ENCODE data around the gene SORCS1.

The SORCS1 gene

GRCh38 chr10:106595281-106595680, 569.2 kb downstream of the SORCS1 start:
- DNase-seq (ENCODE audit: low read depth, low spot score), result no peak

GRCh38 chr10:106593876-106594275, 570.6 kb downstream of the SORCS1 start:
- DNase-seq (ENCODE audit: low read depth, low spot score), result no peak

DNA sequence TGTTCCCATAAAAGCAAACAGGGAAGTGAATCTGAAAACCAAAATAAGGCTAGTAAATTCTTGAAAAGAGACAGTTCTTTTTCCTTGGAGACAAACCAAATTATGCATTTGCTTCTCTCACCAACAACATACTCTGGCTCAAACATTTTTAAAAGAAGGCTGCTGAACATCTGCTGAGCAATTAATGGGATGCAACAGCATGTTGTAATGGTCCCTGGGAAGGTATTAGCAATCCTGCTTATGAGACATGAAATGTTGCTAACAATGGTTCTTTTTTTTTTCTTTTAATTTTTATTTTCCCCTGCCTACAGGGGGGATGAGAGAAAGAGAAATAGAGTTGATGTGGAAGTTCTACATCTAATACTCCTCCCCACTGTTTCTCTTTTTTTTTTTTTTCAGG, 572.1 kb downstream of the SORCS1 start:
- DNase-seq (ENCODE audit: low read depth, low spot score), result no peak

DNA sequence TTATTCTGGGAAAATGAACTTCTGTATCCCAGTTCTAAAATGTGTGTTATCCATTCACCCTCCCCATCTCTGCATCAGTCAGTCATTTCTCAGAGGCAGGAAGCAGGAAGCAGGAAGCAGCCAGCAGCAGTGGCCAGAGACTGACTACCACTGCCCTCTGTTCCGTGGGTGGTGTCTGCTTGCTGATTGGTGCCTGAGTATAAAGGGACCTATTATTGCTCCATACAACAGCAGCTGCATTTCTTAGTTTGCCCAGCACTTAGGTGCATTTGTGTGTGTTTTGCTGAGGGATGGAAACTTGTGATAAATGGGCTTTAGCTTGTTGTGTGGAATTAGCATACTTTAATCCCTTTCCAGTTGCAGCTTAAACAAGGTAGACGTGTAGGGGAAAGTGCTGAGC, 582.2 kb downstream of the SORCS1 start:
- peak; percentile 14 for DNase-seq (ENCODE audit: low read depth, low spot score)

DNA sequence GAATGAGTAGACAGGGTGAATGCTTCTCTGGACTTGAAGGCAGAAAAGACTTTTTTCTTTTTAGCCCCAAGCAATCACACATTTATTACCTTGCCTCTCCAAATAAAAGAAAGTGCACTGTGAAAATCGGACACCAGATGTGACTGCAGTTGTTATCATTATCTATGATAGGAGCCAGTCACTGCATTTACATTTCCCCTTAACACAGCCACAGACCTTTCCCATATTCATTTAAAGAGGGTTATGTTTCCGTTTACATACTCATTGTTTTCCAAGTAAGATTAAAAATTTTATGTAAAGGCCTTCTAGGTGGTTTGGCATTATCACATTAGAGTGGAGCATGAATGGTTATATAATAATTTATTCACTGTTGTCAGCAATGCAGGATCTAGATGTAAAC, 586.8 kb downstream of the SORCS1 start:
- DNase-seq (ENCODE audit: low read depth, low spot score), result no peak

DNA sequence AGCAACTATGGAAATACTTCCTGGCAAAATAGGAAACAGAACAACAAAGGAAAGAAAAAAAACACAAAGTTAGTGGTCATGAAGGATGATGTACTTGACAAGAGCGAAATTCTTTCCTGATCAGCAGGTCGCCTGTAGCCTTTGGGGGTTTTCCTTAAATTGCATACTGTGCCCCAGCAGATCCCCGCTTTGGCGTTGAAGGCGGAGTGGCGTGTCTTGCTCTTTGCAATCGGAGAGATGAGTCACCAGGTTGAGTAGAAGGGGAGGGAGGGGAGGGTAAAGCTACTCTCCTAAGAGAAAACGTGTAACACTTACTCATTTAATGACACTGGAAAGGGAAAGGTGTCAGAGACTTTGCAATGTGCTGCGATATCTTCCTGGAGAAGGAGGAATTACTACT, 587.2 kb downstream of the SORCS1 start:
- DNase-seq (ENCODE audit: low read depth, low spot score), result peak; percentile 34

DNA sequence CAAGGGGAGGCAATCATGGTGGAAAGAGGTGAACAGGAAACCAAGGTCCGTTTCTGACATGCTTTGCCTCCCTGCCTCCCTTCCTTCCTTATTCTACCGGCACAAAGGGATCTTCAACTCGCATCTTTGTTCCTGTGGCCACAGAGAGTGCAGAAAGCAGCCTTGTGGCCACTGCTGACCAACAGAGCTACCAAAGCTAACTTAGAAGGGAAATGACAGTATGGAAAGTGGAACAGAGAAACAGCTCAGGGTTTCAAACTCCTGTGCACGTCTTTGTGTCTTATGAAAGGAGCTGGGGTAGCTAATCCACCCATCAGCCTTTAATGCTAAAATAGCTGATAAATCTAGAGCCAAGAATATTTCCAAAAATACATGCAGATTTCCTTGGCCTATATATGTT, 588.0 kb downstream of the SORCS1 start:
- DNase-seq (ENCODE audit: low read depth, low spot score), result no peak

DNA sequence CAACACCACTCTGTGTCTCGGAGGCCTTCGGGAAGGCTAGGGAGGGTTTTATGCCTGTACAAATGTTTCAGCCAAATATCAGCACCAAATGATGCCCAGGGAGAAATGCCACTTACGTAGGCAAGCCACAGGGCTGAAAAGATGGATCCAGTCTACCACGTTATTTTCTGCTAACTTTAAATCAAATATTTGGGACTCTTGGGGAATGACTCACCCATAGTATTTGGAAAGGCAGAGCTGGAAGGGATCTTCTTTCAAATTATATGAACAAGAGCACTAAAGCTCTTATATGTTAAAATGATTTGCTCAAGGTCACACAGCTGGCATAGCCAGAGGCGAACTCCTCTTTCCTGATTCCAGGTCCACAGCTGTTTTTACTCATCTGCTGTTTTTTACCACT, 591.4 kb downstream of the SORCS1 start:
- peak; percentile 46 for DNase-seq (ENCODE audit: low read depth, low spot score)

DNA sequence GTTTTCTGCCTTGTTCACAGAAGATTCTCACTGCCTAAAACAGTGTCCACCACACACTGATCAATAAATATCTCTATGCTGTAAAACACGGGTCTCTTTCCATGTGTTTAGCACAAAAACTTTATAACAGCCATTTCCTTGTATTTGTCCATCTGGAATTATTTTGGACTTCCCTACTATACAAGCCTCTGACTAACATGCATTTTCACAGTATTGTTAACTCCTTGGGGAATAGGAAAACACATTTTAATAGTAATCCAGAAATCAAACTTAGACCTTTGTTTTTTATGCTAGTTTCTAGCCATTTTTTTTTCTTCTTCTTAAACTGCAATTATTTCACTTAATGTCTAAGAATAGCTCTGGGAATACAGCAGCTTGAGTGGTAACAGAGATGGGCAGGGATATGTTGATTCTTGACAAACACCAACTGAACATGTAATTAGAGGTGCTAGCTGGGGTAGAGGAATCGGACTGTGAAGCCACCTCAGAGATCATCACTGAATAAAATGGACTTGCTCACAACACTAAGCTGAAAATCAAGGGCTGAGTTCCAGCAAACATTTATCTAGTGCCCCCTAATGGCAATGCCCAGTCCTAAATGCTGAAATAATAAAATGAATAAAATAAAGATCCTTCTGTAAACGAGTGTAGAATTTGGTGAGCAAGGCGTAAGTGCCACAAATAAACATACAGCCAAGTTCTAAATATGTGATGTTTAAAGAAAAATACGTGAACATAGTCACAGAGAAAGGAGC, 593.1 kb downstream of the SORCS1 start:
- DNase-seq (ENCODE audit: low read depth, low spot score), result peak; percentile 59

- DNase-seq (ENCODE audit: low read depth, low spot score), result no peak
These were observed 594.2 kb downstream of the SORCS1 start for GRCh38 chr10:106570268-106570667.

GRCh38 chr10:106567629-106568028, 596.9 kb downstream of the SORCS1 start:
- DNase-seq (ENCODE audit: low read depth, low spot score), result no peak

DNA sequence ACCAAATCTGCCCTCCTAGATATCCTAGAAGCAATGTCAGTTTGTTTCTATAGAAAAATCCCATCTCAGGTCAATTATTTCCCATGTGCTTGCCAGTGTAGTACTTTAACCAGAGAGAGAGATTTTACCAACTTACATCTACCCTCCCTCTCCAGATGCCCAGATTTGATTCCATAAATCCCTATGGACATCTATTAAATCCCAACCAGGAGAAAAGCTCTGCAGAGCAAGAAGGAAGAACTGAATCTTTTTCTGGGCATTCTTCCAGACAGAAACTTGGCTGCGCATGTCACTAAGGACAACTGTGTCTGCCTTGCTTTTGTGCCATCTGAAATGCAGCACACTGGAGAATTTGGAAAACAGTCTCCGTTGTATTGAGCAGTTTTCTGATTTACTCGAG, 597.6 kb downstream of the SORCS1 start:
- peak; percentile 21 for DNase-seq (ENCODE audit: low read depth, low spot score)

DNA sequence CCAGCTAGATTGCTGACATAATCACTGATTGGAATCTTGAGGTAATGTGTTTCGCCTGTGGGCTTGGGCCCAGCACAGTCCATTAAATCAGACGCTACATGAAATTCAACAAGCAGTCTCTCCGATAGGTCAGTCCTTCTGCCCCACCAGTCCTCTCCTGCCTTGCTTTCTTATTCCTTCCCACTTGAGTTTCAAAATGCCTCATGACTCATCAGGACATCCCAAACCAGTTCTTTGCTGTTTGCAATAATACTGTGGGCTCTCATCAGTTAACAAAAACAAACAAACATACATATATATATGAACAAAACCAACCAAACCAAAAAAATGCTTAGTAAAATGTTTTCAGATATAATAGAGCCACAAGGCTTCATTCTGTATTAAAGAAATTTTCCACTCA, 599.0 kb downstream of the SORCS1 start:
- DNase-seq (ENCODE audit: low read depth, low spot score), result no peak

DNA sequence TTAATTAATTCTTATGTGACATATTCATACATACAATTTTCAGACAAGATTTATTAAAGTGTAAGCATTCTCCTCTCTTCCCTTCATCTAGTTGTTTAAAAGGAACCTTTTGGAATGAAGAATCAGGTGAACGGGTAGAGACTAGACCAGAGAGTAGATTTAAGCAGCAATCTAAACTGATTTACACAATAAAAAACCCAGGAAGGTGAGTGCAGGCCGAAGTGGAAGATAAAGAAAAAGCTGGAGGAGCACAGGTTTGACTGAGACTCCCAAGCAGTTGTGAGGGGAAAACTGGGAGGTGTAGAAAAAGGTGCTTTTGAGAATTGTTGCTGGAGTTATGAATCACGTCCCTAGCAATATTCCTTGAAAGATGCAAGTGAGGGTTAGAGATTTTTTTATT, 601.1 kb downstream of the SORCS1 start:
- no peak for DNase-seq (ENCODE audit: low read depth, low spot score)

DNA sequence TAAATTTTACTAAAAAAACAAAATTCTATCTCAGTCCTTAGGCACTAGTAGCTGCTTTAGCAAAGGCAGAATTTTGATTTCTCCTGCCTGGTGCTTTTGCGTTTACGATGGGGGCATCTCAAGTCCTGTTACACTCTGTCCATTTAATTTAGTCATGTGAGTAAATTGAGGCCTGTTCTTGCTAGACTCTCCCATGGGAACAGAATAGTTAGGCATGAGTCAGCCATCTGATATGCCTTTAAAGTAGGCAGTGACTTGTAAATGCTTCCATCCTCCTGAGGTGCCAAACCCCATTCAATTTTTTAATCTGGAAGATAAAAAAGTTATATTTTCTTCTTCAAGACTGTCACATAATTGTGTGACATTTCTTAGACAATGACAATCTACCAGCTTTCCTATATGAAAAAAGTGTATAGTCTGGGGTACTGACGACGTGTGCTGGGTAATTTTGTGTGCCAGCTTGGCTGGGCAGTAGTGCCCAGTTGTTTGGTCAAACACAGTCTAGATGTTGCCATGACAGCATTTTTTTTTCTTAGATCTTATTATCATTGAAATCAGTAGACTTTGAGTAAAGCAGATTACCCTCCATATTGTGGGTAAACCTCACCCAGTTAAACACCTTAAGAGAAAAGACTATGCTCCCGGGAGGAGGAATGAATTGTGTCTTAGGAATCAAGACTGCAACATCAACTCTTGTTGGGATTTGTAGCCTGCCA, 603.4 kb downstream of the SORCS1 start:
- peak; percentile 81 for DNase-seq (ENCODE audit: low read depth, low spot score)

DNA sequence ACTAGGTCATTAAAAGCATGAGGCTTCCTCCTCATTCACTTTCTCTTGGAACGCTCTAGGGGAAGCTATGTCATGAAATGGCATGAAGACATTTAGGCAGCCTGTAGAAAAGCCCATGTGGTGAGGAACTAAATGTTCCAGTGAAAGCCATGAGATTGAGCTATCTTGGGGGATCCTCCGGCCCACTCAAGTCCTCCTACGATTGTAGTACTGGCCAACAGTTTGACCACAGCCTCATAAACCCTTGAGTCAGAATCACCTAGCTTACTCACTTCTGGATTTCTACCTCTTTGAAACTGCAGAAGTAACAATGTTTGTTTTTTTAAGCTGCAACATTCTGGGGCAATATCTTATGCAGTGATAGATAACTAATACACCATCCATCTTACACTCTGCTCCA, 605.1 kb downstream of the SORCS1 start:
- DNase-seq (ENCODE audit: low read depth, low spot score), result peak; percentile 40

GRCh38 chr10:106557951-106558733, 606.4 kb downstream of the SORCS1 start:
- DNase-seq (ENCODE audit: low read depth, low spot score), result peak; percentile 26

DNA sequence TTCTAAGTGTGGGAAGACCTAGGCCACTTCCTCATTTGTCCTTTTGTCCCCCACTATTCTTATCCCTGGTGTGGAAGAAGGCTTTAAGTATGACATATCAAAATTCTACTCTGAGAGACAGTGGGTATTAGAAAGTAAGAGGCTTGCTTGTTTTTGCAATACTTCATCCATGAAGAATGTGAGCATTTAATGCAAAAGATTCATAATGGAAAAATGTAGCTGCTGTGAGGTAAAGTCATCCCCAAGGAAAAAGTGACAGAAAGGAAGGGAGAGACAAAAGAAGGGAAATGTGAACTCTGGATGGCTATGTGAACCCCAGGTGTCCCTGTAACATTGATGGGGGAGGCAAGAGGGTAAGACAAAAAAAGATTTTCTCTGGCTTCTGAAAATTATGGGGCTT, 607.5 kb downstream of the SORCS1 start:
- peak; percentile 17 for DNase-seq (ENCODE audit: low read depth, low spot score)

DNA sequence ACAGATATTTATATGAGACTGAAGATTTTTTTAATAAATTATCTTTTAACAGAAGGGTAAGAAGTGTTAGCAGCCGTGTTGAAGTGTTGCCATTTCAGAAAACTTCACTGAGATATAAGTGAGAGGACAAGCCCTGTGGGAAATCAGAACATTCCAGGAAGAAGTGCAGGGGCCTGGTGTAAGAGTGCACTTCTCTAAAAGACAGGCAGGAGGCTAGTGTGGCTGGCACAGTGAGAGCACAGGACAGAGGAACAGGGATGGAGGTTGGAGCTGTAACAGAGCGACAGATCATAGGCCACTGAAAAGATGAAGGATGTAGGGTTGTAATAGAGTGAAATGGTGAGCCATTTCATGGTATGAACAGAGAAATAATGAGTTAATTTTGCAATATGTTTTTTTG, 608.9 kb downstream of the SORCS1 start:
- no peak for DNase-seq (ENCODE audit: low read depth, low spot score)

DNA sequence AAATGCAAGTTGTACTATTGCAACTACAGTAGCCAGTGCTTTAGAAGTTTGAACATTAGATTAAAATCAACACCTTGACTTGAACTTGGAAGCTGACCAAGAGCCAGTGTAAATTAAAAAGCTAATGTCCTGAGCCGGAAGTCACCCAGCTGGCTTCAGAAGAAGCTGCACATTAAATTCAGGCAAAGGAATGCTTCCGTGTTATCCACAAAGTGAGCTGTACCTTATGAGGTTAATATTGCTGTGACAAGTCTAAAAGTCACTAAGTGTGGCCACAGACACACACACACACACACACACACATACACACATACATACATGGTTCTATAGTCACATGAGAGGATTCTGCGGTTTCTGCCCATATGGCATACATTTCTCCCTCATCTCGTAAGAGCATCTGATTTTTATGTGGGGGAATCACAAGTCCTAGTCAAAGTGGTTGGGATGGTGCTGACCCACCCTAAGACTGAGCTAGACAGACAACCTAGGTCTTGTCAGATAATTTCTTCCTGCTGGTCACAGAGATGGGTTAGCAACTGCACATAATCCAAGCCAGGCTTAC, 612.9 kb downstream of the SORCS1 start:
- no peak for DNase-seq (ENCODE audit: low read depth, low spot score)

GRCh38 chr10:106548832-106549231, 615.7 kb downstream of the SORCS1 start:
- DNase-seq (ENCODE audit: low read depth, low spot score), result no peak

GRCh38 chr10:106547047-106547635, 617.4 kb downstream of the SORCS1 start:
- DNase-seq (ENCODE audit: low read depth, low spot score), result no peak
